Bronchial epithelial cell (primary cell): ENCODE data around the gene OR10S1. TPM values are rescaled to one million over a fixed set of nuclear protein-coding genes. Genes with fewer than 3 reads are reported as not detected.
A peak's percentile ranks its signal among the peaks of the same experiment; 100 is the strongest.

Experiments used
- DNase-seq: peaks from one replicate; pipeline ENCODE4 v3.0.0-alpha.2; 2010; ENCODE audit warnings: low read depth
- FAIRE-seq: peaks from 2 replicates; lab custom pipeline; 2011; peaks lifted over from hg19 to GRCh38; lab: Jason Lieb, UNC
- H3K27me3 ChIP-seq: 2 replicates; pipeline ENCODE4 v1.5.1; 2011; ENCODE audit warnings: low read length; ENCODE audit not compliant: control insufficient read depth, insufficient read depth
- H3K36me3 ChIP-seq: 2 replicates; pipeline ENCODE4 v1.5.1; 2011; ENCODE audit warnings: low read length; ENCODE audit not compliant: control insufficient read depth, insufficient read depth
- H3K4me3 ChIP-seq: 2 replicates; pipeline ENCODE4 v1.5.1; 2011; ENCODE audit warnings: mild to moderate bottlenecking, low read depth, low read length, control low read depth
- CTCF ChIP-seq: IDR thresholded peaks from 2 replicates; pipeline ENCODE4 v1.5.1; 2011; ENCODE audit warnings: mild to moderate bottlenecking, moderate library complexity, low read length, control low read depth, inconsistent platforms; ENCODE audit not compliant: insufficient read depth, severe bottlenecking
- total RNA-seq: library from RNA; depleted of rRNA; stranded (reverse); fragments of >200 nt; gene quantifications from 2 replicates; pipeline ENCODE4 v1.2.1, GENCODE V29; 2014

The OR10S1 gene
- total RNA-seq, 1 donor from 2014 or later: not detected

GRCh38 chr11:123976770-123977560 is 616 bp downstream of the OR10S1 start:
- Histone ChIP-seq H3K36me3 (no peaks in the 10 kb centered on the region), H3K27me3 (no peaks in the 10 kb centered on the region), H3K4me3 (no peak overlapping the region)
- TF ChIP-seq CTCF: no peak
- FAIRE-seq: no peak
- no peak for DNase-seq

GRCh38 chr11:123973816-123974215 is 3.8 kb downstream of the OR10S1 start:
- peak; percentile 88 for FAIRE-seq
- peak; percentile 99 for DNase-seq
- Histone ChIP-seq H3K4me3 (no peak overlapping the region), H3K27me3 (no peaks in the 10 kb centered on the region), H3K36me3 (no peaks in the 10 kb centered on the region)
- TF ChIP-seq CTCF: no peak

- Histone ChIP-seq H3K27me3 (no peaks in the 10 kb centered on the region), H3K4me3 (no peak overlapping the region), H3K36me3 (no peaks in the 10 kb centered on the region)
- no peak for FAIRE-seq
- DNase-seq: no peak
- TF ChIP-seq CTCF: no peak
Measured at GRCh38 chr11:123956752-123957151, 20.8 kb downstream of the OR10S1 start.

GRCh38 chr11:123945132-123945531 is 32.4 kb downstream of the OR10S1 start:
- no peak for FAIRE-seq
- TF ChIP-seq CTCF: no peak

GRCh38 chr11:123943738-123944137 is 33.8 kb downstream of the OR10S1 start, which contains the start of gene OR6T1:
Gene OR6T1, minus strand, starts transcription at chr11:123943838. Its CDS starts 0 bp downstream, at chr11:123943838.
- Histone ChIP-seq H3K36me3 (no peaks in the 10 kb centered on the region), H3K4me3 (no peak within 1 kb of the TSS), H3K27me3 (no peaks in the 10 kb centered on the region)
- TF ChIP-seq CTCF: no peak
- FAIRE-seq: no peak
- DNase-seq: no peak

More at GRCh38 chr11:123945132-123945531, 32.4 kb downstream of the OR10S1 start:
- Histone ChIP-seq H3K27me3 (no peaks in the 10 kb centered on the region), H3K4me3 (no peak overlapping the region), H3K36me3 (no peaks in the 10 kb centered on the region)
- no peak for DNase-seq

- TF ChIP-seq CTCF: no peak
- no peaks in the 10 kb centered on the region for H3K36me3 ChIP-seq
Measured at GRCh38 chr11:123942413-123942812, 35.2 kb downstream of the OR10S1 start.

More at GRCh38 chr11:123942413-123942812, 35.2 kb downstream of the OR10S1 start:
- no peak overlapping the region for H3K4me3 ChIP-seq
- DNase-seq (no peak), FAIRE-seq (no peak)
- no peaks in the 10 kb centered on the region for H3K27me3 ChIP-seq
